Left ventricle myocardium inferior (tissue), 1 donor: ENCODE data around the gene SLAMF1. TPM values are rescaled to one million over a fixed set of nuclear protein-coding genes. Genes with fewer than 3 reads are reported as not detected.

Experiments
- DNase-seq: peaks from one replicate; pipeline ENCODE4 v3.0.0-alpha.2; 2020
- H3K27ac ChIP-seq: fragments of 200-600 bp; replicated peaks from 2 replicates; pipeline ENCODE4 v1.8.0; 2021
- H3K27me3 ChIP-seq: fragments of 200-600 bp; 2 replicates; pipeline ENCODE4 v1.8.0; 2021; ENCODE audit warnings: low read depth
- H3K36me3 ChIP-seq: fragments of 200-600 bp; 2 replicates; pipeline ENCODE4 v1.8.0; 2021
- H3K4me1 ChIP-seq: fragments of 200-600 bp; 2 replicates; pipeline ENCODE4 v1.8.0; 2021
- H3K4me3 ChIP-seq: fragments of 200-600 bp; 2 replicates; pipeline ENCODE4 v1.8.0; 2021; ENCODE audit warnings: mild to moderate bottlenecking, moderate library complexity
- H3K9me3 ChIP-seq: fragments of 200-600 bp; replicated peaks from 2 replicates; pipeline ENCODE4 v1.8.0; 2021
- CTCF ChIP-seq: fragments of 200-600 bp; IDR thresholded peaks from 2 replicates; pipeline ENCODE4 v1.8.0; 2021; ENCODE audit warnings: antibody characterized with exemption, mild to moderate bottlenecking, borderline replicate concordance
- intact Hi-C: fragments of 100-400 bp; cut with micrococcal nuclease; formaldehyde crosslinking; loops from one replicate; pipeline ENCODE4 v1.11.0; 2022
- total RNA-seq: library from RNA; stranded (reverse); fragmentation: NEBNext Ultra II Directional; extraction: Animal tissue kit (Norgen Biotek cat#: 25700); gene quantifications from one replicate; pipeline ENCODE4 v1.2.1, GENCODE V29; 2021
- donor health status: DM: no; HTN: yes; CAD: no; lungs with severe emphysema.

Gene SLAMF1
- total RNA-seq, 1 donor from 2014 or later: not detected

GRCh38 chr1:160605792-160606479, 40.9 kb downstream of the SLAMF1 start:
- H3K27ac ChIP-seq: no peak overlapping the region
- intact Hi-C loops: loop anchor here (5.0 kb wide), 1 partner anchor 174 kb away; no protein-coding TSS in a partner anchor

GRCh38 chr1:160605205-160605604, 41.6 kb downstream of the SLAMF1 start:
- DNase-seq: no peak
- peaks cover 29% of the 10 kb centered on the region for H3K27me3 ChIP-seq
- no peak overlapping the region for H3K27ac ChIP-seq
- intact Hi-C loops: loop anchor here (5.0 kb wide), 1 partner anchor 173 kb away; no protein-coding TSS in a partner anchor
- no peak for TF ChIP-seq CTCF
- no peak overlapping the region for H3K4me3 ChIP-seq
- peaks cover 42% of the 10 kb centered on the region for H3K9me3 ChIP-seq
- no peaks in the 10 kb centered on the region for H3K36me3 ChIP-seq
- H3K4me1 ChIP-seq: no peaks in the 10 kb centered on the region

More at GRCh38 chr1:160605792-160606479, 40.9 kb downstream of the SLAMF1 start:
- Histone ChIP-seq H3K4me3 (no peak overlapping the region), H3K9me3 (peaks cover 34% of the 10 kb centered on the region), H3K27me3 (peaks cover 36% of the 10 kb centered on the region), H3K4me1 (no peaks in the 10 kb centered on the region), H3K36me3 (no peaks in the 10 kb centered on the region)
- no peak for TF ChIP-seq CTCF
- no peak for DNase-seq

GRCh38 chr1:160597705-160598104, 49.1 kb downstream of the SLAMF1 start:
- no peak for DNase-seq
- intact Hi-C loops: no loop called here
- TF ChIP-seq CTCF: no peak
- Histone ChIP-seq H3K4me1 (no peaks in the 10 kb centered on the region), H3K9me3 (peaks cover 45% of the 10 kb centered on the region), H3K36me3 (no peaks in the 10 kb centered on the region), H3K4me3 (no peak overlapping the region), H3K27ac (no peak overlapping the region), H3K27me3 (no peaks in the 10 kb centered on the region)

- no peaks in the 10 kb centered on the region for H3K4me1 ChIP-seq
- TF ChIP-seq CTCF: no peak
- no peak overlapping the region for H3K4me3 ChIP-seq
- H3K9me3 ChIP-seq: peaks cover 43% of the 10 kb centered on the region
- intact Hi-C loops: no loop called here
- H3K36me3 ChIP-seq: no peaks in the 10 kb centered on the region
- H3K27ac ChIP-seq: no peak overlapping the region
- no peak for DNase-seq
- no peaks in the 10 kb centered on the region for H3K27me3 ChIP-seq
Measured at GRCh38 chr1:160597051-160597450, 49.8 kb downstream of the SLAMF1 start.

GRCh38 chr1:160590488-160590887, 56.4 kb downstream of the SLAMF1 start:
- DNase-seq: no peak
- H3K27ac ChIP-seq: no peak overlapping the region
- H3K4me1 ChIP-seq: no peaks in the 10 kb centered on the region
- peaks cover 22% of the 10 kb centered on the region for H3K9me3 ChIP-seq
- H3K36me3 ChIP-seq: no peaks in the 10 kb centered on the region
- H3K27me3 ChIP-seq: peaks cover 12% of the 10 kb centered on the region
- no peak overlapping the region for H3K4me3 ChIP-seq
- no peak for TF ChIP-seq CTCF
- intact Hi-C loops: no loop called here
